ENCODE measurements around the gene USP36. TPM values are rescaled to one million over a fixed set of nuclear protein-coding genes. Genes with fewer than 3 reads are reported as not detected.

The USP36 gene
- polyA plus RNA-seq, 1 experiment = 18.3 TPM

- Histone ChIP-seq H3K27me3 (ENCODE audit: control insufficient read depth, insufficient read depth, low read length) (no peaks in the 10 kb centered on the region), H3K4me3 (ENCODE audit: low read depth, low read length) (peak overlapping the region; percentile 88), H3K9me3 (ENCODE audit: control insufficient read depth, insufficient read depth, low read length) (no peaks in the 10 kb centered on the region; the same call in 1 of the 2 replicates), H3K27ac (ENCODE audit: low read depth, low read length) (peak overlapping the region; percentile 82)
- no peak for TF ChIP-seq CTCF (IDR thresholded peaks at IDR 0.05; ENCODE audit: low read depth, low read length)
- POLR2A ChIA-PET = interaction anchor here (1.0 kb wide), 1 partner anchor 26 kb away, joined by 4 read pairs; no protein-coding TSS in a partner anchor
- CTCF ChIA-PET = no interaction called here
- DNase-seq (ENCODE audit: low read depth, low spot score) = no peak
These were observed 159 bp downstream of the USP36 start for GRCh38 chr17:78840530-78840779.

GRCh38 chr17:78839762-78840529 is 668 bp downstream of the USP36 start:
- no peaks in the 10 kb centered on the region; the same call in 1 of the 2 replicates for H3K9me3 ChIP-seq (ENCODE audit: control insufficient read depth, insufficient read depth, low read length)
- peak overlapping the region; percentile 88 for H3K4me3 ChIP-seq (ENCODE audit: low read depth, low read length)
- H3K27ac ChIP-seq (ENCODE audit: low read depth, low read length) = peak overlapping the region; percentile 82
- ChIA-PET CTCF (no interaction called here), POLR2A (interaction anchor here (0.5 to 1.0 kb wide), 2 partner anchors 26 to 147 kb away, joined by 3 to 4 read pairs; no protein-coding TSS in a partner anchor)
- no peak for DNase-seq (ENCODE audit: low read depth, low spot score)
- TF ChIP-seq CTCF (IDR thresholded peaks at IDR 0.05; ENCODE audit: low read depth, low read length) = no peak
- H3K27me3 ChIP-seq (ENCODE audit: control insufficient read depth, insufficient read depth, low read length) = no peaks in the 10 kb centered on the region

DNA sequence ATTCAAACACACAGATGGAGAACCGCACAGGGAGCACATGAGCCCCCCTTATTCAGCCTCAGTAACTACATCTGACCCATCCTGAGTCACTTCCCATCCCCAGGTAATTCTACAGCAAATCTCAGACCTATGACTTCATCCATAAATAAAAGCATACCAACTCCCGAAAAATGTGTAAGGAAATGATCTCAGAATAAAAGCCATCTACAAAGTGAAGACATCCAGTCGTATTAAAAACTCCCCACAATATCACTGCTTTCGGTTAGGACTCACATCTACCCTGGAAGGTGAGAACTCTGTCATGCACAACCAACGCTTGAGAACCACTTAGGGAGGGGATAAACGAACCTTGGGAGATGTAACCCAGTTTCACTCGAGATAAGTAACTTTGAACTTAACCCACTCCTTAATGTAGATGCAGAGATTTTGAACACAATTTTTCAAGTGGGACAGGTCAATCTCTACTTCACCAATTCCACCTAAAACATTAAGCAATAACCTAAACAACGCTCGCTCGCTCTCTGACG is 1.3 kb downstream of the USP36 start:
- H3K9me3 ChIP-seq (ENCODE audit: control insufficient read depth, insufficient read depth, low read length) = no peaks in the 10 kb centered on the region; the same call in 1 of the 2 replicates
- peak overlapping the region; percentile 82 for H3K27ac ChIP-seq (ENCODE audit: low read depth, low read length)
- POLR2A ChIA-PET = no interaction called here
- DNase-seq (ENCODE audit: low read depth, low spot score) = no peak
- no peaks in the 10 kb centered on the region for H3K27me3 ChIP-seq (ENCODE audit: control insufficient read depth, insufficient read depth, low read length)
- H3K4me3 ChIP-seq (ENCODE audit: low read depth, low read length) = peak overlapping the region; percentile 88
- CTCF ChIA-PET = no interaction called here
- no peak for TF ChIP-seq CTCF (IDR thresholded peaks at IDR 0.05; ENCODE audit: low read depth, low read length)

GRCh38 chr17:78838574-78839005 is 2.0 kb downstream of the USP36 start:
- CTCF ChIA-PET = interaction anchor here (0.6 to 0.9 kb wide), 3 partner anchors 14 to 130 kb away, joined by 3 to 4 read pairs (median 4); no protein-coding TSS in a partner anchor
- H3K4me3 ChIP-seq (ENCODE audit: low read depth, low read length) = peak overlapping the region; percentile 88
- no peak for DNase-seq (ENCODE audit: low read depth, low spot score)
- POLR2A ChIA-PET = interaction anchor here (0.7 kb wide), 1 partner anchor 86 kb away, joined by 4 read pairs; no protein-coding TSS in a partner anchor
- no peaks in the 10 kb centered on the region; the same call in 1 of the 2 replicates for H3K9me3 ChIP-seq (ENCODE audit: control insufficient read depth, insufficient read depth, low read length)
- no peak for TF ChIP-seq CTCF (IDR thresholded peaks at IDR 0.05; ENCODE audit: low read depth, low read length)
- H3K27me3 ChIP-seq (ENCODE audit: control insufficient read depth, insufficient read depth, low read length) = no peaks in the 10 kb centered on the region
- peak overlapping the region; percentile 13 for H3K27ac ChIP-seq (ENCODE audit: low read depth, low read length)

- TF ChIP-seq CTCF (IDR thresholded peaks at IDR 0.05; ENCODE audit: low read depth, low read length) = no peak
- no peak for DNase-seq (ENCODE audit: low read depth, low spot score)
- POLR2A ChIA-PET = no interaction called here
- CTCF ChIA-PET = interaction anchor here (1.5 kb wide), 1 partner anchor 135 kb away, joined by 3 read pairs; no protein-coding TSS in a partner anchor
- Histone ChIP-seq H3K4me3 (ENCODE audit: low read depth, low read length) (no peak overlapping the region), H3K27me3 (ENCODE audit: control insufficient read depth, insufficient read depth, low read length) (no peaks in the 10 kb centered on the region), H3K9me3 (ENCODE audit: control insufficient read depth, insufficient read depth, low read length) (no peaks in the 10 kb centered on the region; the same call in 1 of the 2 replicates), H3K27ac (ENCODE audit: low read depth, low read length) (no peak overlapping the region)
These were observed 4.1 kb downstream of the USP36 start for GRCh38 chr17:78836420-78837021.
